Right lobe of liver (tissue), 6 donors: ENCODE measurements around the gene SLC16A9. TPM values are rescaled to one million over a fixed set of nuclear protein-coding genes. Genes with fewer than 3 reads are reported as not detected.
"Not testable (repeated sequence)": the region's sequence is repeated elsewhere in the genome, so short reads cannot be mapped to it uniquely, and the experiment has no call there.

ENCODE experiments used
- ATAC-seq, 4 donors: fragments of 200-7000 bp; cut with Tn5 transposase; one replicate each; pipeline ENCODE4 v1.9.1; 2020; ENCODE audit warnings: mild to moderate bottlenecking in 4 of 4, moderate library complexity in 4 of 4
- DNase-seq, 3 donors: peaks; one replicate each; pipeline ENCODE4 v3.0.0-alpha.2; 2020
- H3K27ac ChIP-seq, 3 donors: fragments of 200-600 bp; one replicate each; pipeline ENCODE4 v1.8.0; 2022
- H3K27me3 ChIP-seq, 2 donors: fragments of 200-600 bp; one replicate each; pipeline ENCODE4 v1.8.0; 2022
- H3K36me3 ChIP-seq, 4 donors: fragments of 200-600 bp; sonication (generic) in 1 of 4; one replicate each; pipeline versions ENCODE4 v1.5.1 to v1.8.0; 2017 to 2022; ENCODE audit warnings: control low read depth in 1 of 4
- H3K4me1 ChIP-seq, 4 donors: fragments of 200-600 bp; sonication (generic) in 1 of 4; one replicate each; pipeline versions ENCODE4 v1.5.1 to v1.8.0; 2017 to 2022; ENCODE audit warnings: control low read depth in 1 of 4
- H3K4me3 ChIP-seq, 3 donors: fragments of 200-600 bp; one replicate each; pipeline ENCODE4 v1.8.0; 2022
- H3K9me3 ChIP-seq, 4 donors: fragments of 200-600 bp; sonication (generic) in 1 of 4; one replicate each; pipeline versions ENCODE4 v1.5.1 to v1.8.0; 2017 to 2022; ENCODE audit warnings: control low read depth in 1 of 4
- POLR2A ChIP-seq: fragments of 450-650 bp; IDR thresholded peaks from one replicate; pipeline ENCODE4 v1.6.1; 2017; ENCODE audit warnings: antibody characterized with exemption, mild to moderate bottlenecking
- WGBS: methylation state at CpG from one replicate; pipeline ENCODE4 v1.1.6; 2018; ENCODE audit warnings: low coverage, low lambda C conversion rate; ENCODE audit not compliant: insufficient coverage; ENCODE audit errors: missing lambda C conversion rate; 5-methylcytosine and 5-hydroxymethylcytosine counted together
- intact Hi-C, 2 donors: fragments of 100-400 bp; cut with DNase I; formaldehyde crosslinking; loops; one replicate each; pipeline versions ENCODE4 v1.11.2 to v1.14.1; 2022
- total RNA-seq, 6 experiments: library from RNA; depleted of rRNA in 2 of 6; stranded (reverse); fragments of >200 nt in 2 of 6; fragmentation: NEBNext Ultra II Directional in 3 of 6; extraction: Animal tissue kit (Norgen Biotek cat#: 25700) in 3 of 6; gene quantifications; one replicate each; pipeline versions ENCODE4 v1.1.0 to v1.2.4, GENCODE V29; 2016 to 2023
- TF ChIP-seq, protein P1 (sequence below), 4 donors: fragments of 200-600 bp in 3 of 4; fragments of 450-650 bp in 1 of 4; IDR thresholded peaks; one replicate each; pipeline versions ENCODE4 v1.5.1 to v1.8.0; 2016 to 2022; ENCODE audit warnings: antibody characterized with exemption in 4 of 4, mild to moderate bottlenecking in 2 of 4
- donor health status: DM: no; HTN: yes; CAD: no.
- donor health status: DM: no; HTN: no; CAD: no.
- donor health status: DM: no; HTN: no; CAD: no.
- donor health status: DM: no; HTN: yes; CAD: no.
- donor health status: DM: no; HTN: yes; CAD: no.

Gene SLC16A9
- total RNA-seq, 6 experiments from 2014 or later, result 0.42 to 1.2 (median 0.89) TPM; not detected in 2

DNA sequence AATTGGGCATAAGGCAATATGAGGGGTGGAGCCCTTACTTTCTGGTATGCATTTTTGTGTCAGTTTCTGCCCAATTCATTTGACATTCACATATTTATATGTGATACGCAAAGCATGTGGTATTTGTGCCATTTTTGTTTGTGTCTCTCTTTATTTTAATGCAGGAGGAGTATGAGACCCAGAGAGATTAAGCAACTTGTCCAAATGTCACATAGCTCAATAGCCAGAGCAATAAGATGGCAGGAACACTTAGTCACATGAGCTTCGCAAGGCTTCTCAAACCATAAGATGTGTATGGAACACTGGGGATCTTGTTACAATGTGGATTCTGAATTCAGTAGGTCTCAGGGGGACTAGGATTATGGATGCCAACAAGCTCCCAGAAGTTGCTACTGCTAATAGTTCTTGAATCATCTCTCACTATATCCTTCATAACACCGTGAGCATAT is 24.4 kb upstream of the SLC16A9 start:
- DNase-seq, result no peak
- Histone ChIP-seq H3K4me1 (no peaks in the 10 kb centered on the region), H3K27ac (no peak overlapping the region), H3K27me3 (no peaks in the 10 kb centered on the region), H3K9me3 (no peaks in the 10 kb centered on the region), H3K36me3 (no peaks in the 10 kb centered on the region), H3K4me3 (no peak overlapping the region)
- no peak for ATAC-seq
- WGBS, result 72% methylated on average over 3 of the region's 3 CpGs
- intact Hi-C loops, result no loop called here
- no peak for TF ChIP-seq POLR2A
- TF ChIP-seq, protein P1, sequence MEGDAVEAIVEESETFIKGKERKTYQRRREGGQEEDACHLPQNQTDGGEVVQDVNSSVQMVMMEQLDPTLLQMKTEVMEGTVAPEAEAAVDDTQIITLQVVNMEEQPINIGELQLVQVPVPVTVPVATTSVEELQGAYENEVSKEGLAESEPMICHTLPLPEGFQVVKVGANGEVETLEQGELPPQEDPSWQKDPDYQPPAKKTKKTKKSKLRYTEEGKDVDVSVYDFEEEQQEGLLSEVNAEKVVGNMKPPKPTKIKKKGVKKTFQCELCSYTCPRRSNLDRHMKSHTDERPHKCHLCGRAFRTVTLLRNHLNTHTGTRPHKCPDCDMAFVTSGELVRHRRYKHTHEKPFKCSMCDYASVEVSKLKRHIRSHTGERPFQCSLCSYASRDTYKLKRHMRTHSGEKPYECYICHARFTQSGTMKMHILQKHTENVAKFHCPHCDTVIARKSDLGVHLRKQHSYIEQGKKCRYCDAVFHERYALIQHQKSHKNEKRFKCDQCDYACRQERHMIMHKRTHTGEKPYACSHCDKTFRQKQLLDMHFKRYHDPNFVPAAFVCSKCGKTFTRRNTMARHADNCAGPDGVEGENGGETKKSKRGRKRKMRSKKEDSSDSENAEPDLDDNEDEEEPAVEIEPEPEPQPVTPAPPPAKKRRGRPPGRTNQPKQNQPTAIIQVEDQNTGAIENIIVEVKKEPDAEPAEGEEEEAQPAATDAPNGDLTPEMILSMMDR (IDR thresholded peaks at IDR 0.05), result no peak

DNA sequence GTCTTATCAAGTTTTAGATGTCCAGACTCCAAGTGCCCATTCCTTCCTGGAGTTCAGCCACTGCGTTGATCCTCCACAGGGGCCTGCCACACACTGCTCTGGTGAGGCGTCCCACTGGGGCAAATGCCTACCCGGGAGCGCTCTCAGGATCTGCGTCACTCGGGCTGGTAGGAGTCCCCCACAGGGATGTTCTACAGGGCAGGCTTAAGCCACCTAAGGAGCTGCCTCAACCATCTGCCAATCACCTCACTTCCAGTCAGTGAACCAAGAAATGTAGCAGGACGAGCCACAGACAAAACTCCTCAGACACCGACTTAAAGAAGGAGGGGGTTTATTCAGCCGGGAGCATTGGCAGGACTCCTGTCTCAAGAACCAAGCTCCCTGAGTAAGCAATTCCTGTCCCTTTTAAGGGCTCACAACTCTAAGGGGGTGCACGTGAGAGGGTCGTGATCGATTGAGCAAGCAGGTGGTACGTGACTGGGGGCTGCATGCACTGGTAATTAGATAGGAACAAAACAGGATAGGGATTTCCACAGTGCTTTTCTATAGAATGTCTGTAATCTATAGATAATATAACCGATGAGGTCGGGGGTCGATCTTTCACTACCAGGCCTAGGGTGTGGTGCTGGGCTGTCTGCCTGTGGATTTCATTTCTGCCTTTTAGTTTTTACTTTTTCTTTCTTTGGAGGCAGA is 23.8 kb upstream of the SLC16A9 start:
- H3K4me1 ChIP-seq, intact Hi-C loops, ATAC-seq, DNase-seq, H3K36me3 ChIP-seq, H3K9me3 ChIP-seq, H3K27me3 ChIP-seq, H3K4me3 ChIP-seq, H3K27ac ChIP-seq: not testable (repeated sequence)
- WGBS, result 87% methylated on average over 10 of the region's 16 CpGs

DNA sequence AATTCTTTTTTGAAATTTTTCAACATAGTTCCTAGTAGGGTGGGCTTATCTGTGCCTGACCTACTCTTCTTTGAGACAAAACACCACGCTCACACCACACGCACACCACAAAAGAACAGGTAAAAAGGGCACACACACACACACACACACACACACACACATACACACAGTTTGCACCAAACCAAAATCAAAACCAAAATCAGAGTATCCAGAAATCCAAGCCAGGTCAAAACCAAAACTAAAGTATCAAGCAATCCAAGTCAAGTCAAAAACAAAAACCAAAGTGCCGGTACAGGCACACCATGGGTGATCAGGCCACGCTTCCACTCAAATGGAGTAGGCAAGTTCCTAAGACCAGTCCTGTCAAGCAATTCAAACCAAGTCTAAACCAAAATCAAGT is 23.2 kb upstream of the SLC16A9 start:
- ATAC-seq, intact Hi-C loops, H3K4me1 ChIP-seq, H3K9me3 ChIP-seq, H3K4me3 ChIP-seq, H3K27ac ChIP-seq, DNase-seq, H3K36me3 ChIP-seq, H3K27me3 ChIP-seq: not testable (repeated sequence)
- WGBS, result 70% methylated on average over 4 of the region's 4 CpGs

DNA sequence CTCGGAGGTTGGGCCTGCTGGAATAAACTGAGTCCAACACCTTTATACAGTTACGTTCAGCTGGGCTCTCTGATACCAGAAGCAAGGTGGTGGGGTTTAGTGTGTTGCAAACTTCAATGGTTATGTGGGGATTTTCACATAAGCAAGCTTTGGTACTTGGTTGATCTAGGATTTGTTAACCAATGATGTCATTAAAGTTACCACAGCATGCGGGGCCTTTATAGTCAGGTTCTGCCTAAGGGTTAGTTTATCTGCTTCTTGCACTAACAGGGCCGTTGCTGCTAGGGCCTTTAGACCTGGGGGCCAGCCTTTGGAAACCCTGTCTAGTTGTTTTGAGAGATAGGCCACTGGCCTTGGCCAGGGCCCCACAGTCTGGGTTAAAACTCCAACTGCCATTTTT is 19.5 kb upstream of the SLC16A9 start:
- H3K27me3 ChIP-seq, H3K4me1 ChIP-seq, H3K36me3 ChIP-seq, intact Hi-C loops, H3K4me3 ChIP-seq, H3K9me3 ChIP-seq, ATAC-seq, DNase-seq, H3K27ac ChIP-seq: not testable (repeated sequence)
- WGBS, result 79% methylated on average over 3 of the region's 4 CpGs

DNA sequence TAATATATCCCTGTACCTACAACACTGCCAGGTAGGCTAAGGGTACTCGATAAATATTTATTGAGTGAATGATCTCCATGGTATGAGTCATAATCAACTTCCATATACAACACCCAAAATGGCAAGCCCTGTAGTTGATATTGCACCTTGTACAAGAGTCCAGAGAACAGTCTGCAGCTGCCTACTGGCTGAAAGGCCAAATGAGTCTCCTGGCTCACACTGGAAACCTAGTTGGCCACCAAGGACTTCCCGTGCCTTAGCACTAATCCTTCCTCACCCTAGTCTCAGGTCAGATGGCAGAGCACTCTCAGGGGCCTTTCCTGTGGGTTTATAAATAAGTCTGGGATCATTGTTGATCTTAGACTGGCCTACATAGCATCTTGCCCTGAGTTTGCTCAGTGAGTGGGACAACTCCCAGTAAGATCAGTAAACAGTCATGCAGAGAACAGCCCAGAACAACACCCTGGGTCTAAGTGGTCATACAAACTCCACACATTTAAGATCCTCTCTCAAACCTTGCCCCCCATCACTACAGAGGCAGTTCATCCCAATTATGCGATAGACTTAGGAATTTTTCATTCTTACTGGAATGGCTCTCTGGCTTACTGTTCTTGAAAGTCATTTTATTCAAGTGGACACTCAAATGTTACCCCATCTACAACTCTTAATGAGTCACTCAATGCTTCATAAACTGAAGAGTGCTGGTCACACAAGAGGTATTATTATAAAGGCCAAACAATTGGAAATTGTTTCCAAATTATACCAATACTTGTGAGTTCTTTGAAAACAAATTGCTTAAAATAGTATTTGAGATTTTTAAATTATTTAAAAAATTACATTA is 14.7 kb upstream of the SLC16A9 start:
- H3K4me3 ChIP-seq, result no peak overlapping the region
- no peaks in the 10 kb centered on the region for H3K9me3 ChIP-seq
- no peak overlapping the region for H3K27ac ChIP-seq
- no peaks in the 10 kb centered on the region for H3K4me1 ChIP-seq
- TF ChIP-seq, protein P1 (IDR thresholded peaks at IDR 0.05), result no peak
- no peak for TF ChIP-seq POLR2A
- no peaks in the 10 kb centered on the region for H3K27me3 ChIP-seq
- intact Hi-C loops, result no loop called here
- ATAC-seq (no peak), DNase-seq (no peak)
- 77% methylated on average over 2 of the region's 3 CpGs for WGBS
- no peaks in the 10 kb centered on the region for H3K36me3 ChIP-seq

DNA sequence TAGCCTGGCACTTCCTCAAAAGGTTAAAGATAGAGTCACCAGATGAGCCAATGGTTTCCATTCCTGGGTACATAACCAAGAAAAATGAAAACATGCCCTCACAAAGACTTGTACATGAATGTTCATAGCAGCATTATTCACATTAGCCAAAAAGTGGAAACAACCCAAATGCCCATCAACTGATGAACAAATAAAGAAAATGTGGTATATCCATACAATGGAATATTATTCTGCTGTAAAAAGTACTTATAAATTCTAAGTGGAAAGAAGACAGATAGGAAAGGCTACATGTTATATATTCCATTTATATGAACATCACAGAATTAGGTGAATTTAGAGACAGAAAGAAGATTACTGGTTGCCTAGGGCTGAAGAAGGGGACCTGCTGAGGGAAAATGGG is 10.7 kb upstream of the SLC16A9 start:
- Histone ChIP-seq H3K27ac (no peak overlapping the region), H3K4me1 (no peaks in the 10 kb centered on the region), H3K4me3 (no peak overlapping the region), H3K27me3 (no peaks in the 10 kb centered on the region), H3K9me3 (no peaks in the 10 kb centered on the region), H3K36me3 (no peaks in the 10 kb centered on the region)
- intact Hi-C loops, result no loop called here
- no peak for ATAC-seq
- TF ChIP-seq POLR2A, result no peak
- TF ChIP-seq, protein P1 (IDR thresholded peaks at IDR 0.05), result no peak
- no peak for DNase-seq
